Smooth muscle cell (in vitro differentiated cells): Measurements from ENCODE around the gene DOCK7. TPM values are rescaled to one million over a fixed set of nuclear protein-coding genes. Genes with fewer than 3 reads are reported as not detected.

ENCODE experiments used
- DNase-seq: peaks from one replicate; lab custom pipeline; 2025; ENCODE audit not compliant: unreplicated experiment; lab: John Stamatoyannopoulos, UW
- H2AFZ ChIP-seq: fragments of 200-600 bp; sonication (generic); 2 replicates; pipeline ENCODE4 v1.6.0; 2016; ENCODE audit warnings: antibody characterized with exemption, low read depth, mild to moderate bottlenecking
- H3F3A ChIP-seq: fragments of 200-600 bp; sonication (generic); 2 replicates; pipeline ENCODE4 v1.6.0; 2017; ENCODE audit warnings: antibody characterized with exemption, low read depth
- H3K27ac ChIP-seq: fragments of 200-600 bp; sonication (generic); 2 replicates; pipeline ENCODE4 v1.5.1; 2016; ENCODE audit warnings: low read depth, mild to moderate bottlenecking
- H3K27me3 ChIP-seq: fragments of 200-600 bp; sonication (generic); 2 replicates; pipeline ENCODE4 v1.6.1; 2016; ENCODE audit warnings: low read depth, mild to moderate bottlenecking
- H3K36me3 ChIP-seq: fragments of 200-600 bp; sonication (generic); 2 replicates; pipeline ENCODE4 v1.5.1; 2016; ENCODE audit warnings: low read depth
- H3K4me1 ChIP-seq: fragments of 200-600 bp; sonication (generic); 2 replicates; pipeline ENCODE4 v1.5.1; 2016; ENCODE audit warnings: low read depth
- H3K4me2 ChIP-seq: fragments of 200-600 bp; sonication (generic); 2 replicates; pipeline ENCODE4 v1.6.0; 2016; ENCODE audit warnings: mild to moderate bottlenecking
- H3K4me3 ChIP-seq: fragments of 200-600 bp; sonication (generic); 2 replicates; pipeline ENCODE4 v1.5.1; 2016; ENCODE audit warnings: mild to moderate bottlenecking
- H3K79me2 ChIP-seq: fragments of 200-600 bp; sonication (generic); 2 replicates; pipeline ENCODE4 v1.6.0; 2016; ENCODE audit warnings: low read depth, mild to moderate bottlenecking
- H3K9ac ChIP-seq: fragments of 200-600 bp; sonication (generic); 2 replicates; pipeline ENCODE4 v1.6.0; 2016; ENCODE audit warnings: low read depth
- H3K9me3 ChIP-seq: fragments of 200-600 bp; sonication (generic); replicated peaks from 2 replicates; pipeline ENCODE4 v1.5.1; 2016; ENCODE audit warnings: low read depth
- H4K20me1 ChIP-seq: fragments of 200-600 bp; sonication (generic); 2 replicates; pipeline ENCODE4 v1.6.0; 2016; ENCODE audit warnings: low read depth
- CTCF ChIP-seq: fragments of 200-600 bp; sonication (generic); IDR thresholded peaks from 2 replicates; pipeline ENCODE4 v1.5.1; 2017; ENCODE audit warnings: borderline replicate concordance, mild to moderate bottlenecking, antibody characterized with exemption; ENCODE audit not compliant: insufficient read depth, poor library complexity, severe bottlenecking
- WGBS: methylation state at CpG from one replicate; pipeline ENCODE4 v1.1.7; 2016; ENCODE audit warnings: low lambda C conversion rate; 5-methylcytosine and 5-hydroxymethylcytosine counted together
- polyA plus RNA-seq: library from polyadenylated mRNA; unstranded; fragments of >200 nt; fragmentation: Nextera tagmentation; extraction: Ambion mirVana; gene quantifications from 2 replicates; pipeline ENCODE4 v1.2.1, GENCODE V29; 2016
- total RNA-seq: library from RNA; depleted of rRNA; stranded (reverse); fragments of >200 nt; gene quantifications from 2 replicates; pipeline ENCODE4 v1.2.3, GENCODE V29; 2014

Gene DOCK7
- total and polyA plus RNA-seq, 2 experiments from 2014 or later: 19.6 to 81.3 TPM

- Histone ChIP-seq H3F3A (no peaks in the 10 kb centered on the region), H3K4me3 (no peak overlapping the region), H3K4me1 (no peaks in the 10 kb centered on the region), H3K36me3 (no peaks in the 10 kb centered on the region), H2AFZ (no peak overlapping the region), H3K9me3 (no peaks in the 10 kb centered on the region), H3K9ac (no peak overlapping the region), H3K79me2 (no peaks in the 10 kb centered on the region), H3K4me2 (no peak overlapping the region), H3K27me3 (no peaks in the 10 kb centered on the region), H3K27ac (no peak overlapping the region), H4K20me1 (no peaks in the 10 kb centered on the region)
- no peak for DNase-seq
- TF ChIP-seq CTCF: no peak
- 99% methylated on average over 5 of the region's 6 CpGs for WGBS
Observed at GRCh38 chr1:62717483-62717882, 29.3 kb upstream of the DOCK7 start.

GRCh38 chr1:62716397-62716796 lies 28.2 kb upstream of the DOCK7 start:
- Histone ChIP-seq H3K36me3 (no peaks in the 10 kb centered on the region), H3F3A (no peaks in the 10 kb centered on the region), H3K4me1 (no peaks in the 10 kb centered on the region), H3K9ac (no peak overlapping the region), H3K4me2 (no peak overlapping the region), H3K79me2 (no peaks in the 10 kb centered on the region), H4K20me1 (no peaks in the 10 kb centered on the region), H3K4me3 (no peak overlapping the region), H3K27me3 (no peaks in the 10 kb centered on the region), H2AFZ (no peak overlapping the region), H3K27ac (no peak overlapping the region), H3K9me3 (no peaks in the 10 kb centered on the region)
- no peak for DNase-seq
- no peak for TF ChIP-seq CTCF
- WGBS: 77% methylated on average over 3 of the region's 3 CpGs

GRCh38 chr1:62712336-62713243 lies 24.4 kb upstream of the DOCK7 start:
- Histone ChIP-seq H3K9me3 (no peaks in the 10 kb centered on the region), H3K9ac (no peak overlapping the region), H3K4me1 (no peaks in the 10 kb centered on the region), H3K36me3 (no peaks in the 10 kb centered on the region), H2AFZ (no peak overlapping the region), H3F3A (no peaks in the 10 kb centered on the region), H3K4me3 (no peak overlapping the region), H3K27ac (no peak overlapping the region), H3K4me2 (no peak overlapping the region), H3K79me2 (no peaks in the 10 kb centered on the region), H3K27me3 (no peaks in the 10 kb centered on the region), H4K20me1 (no peaks in the 10 kb centered on the region)
- no peak for DNase-seq
- 82% methylated on average over 3 of the region's 3 CpGs for WGBS
- no peak for TF ChIP-seq CTCF

- H3K27me3 ChIP-seq: no peaks in the 10 kb centered on the region
- H3K4me1 ChIP-seq: no peaks in the 10 kb centered on the region
- no peak for DNase-seq
- no peaks in the 10 kb centered on the region for H3K9me3 ChIP-seq
- H3F3A ChIP-seq: no peaks in the 10 kb centered on the region
- H2AFZ ChIP-seq: no peak overlapping the region
- H3K36me3 ChIP-seq: no peaks in the 10 kb centered on the region
- no peak for TF ChIP-seq CTCF
- no peaks in the 10 kb centered on the region for H3K79me2 ChIP-seq
- WGBS: 86% methylated on average over 2 of the region's 2 CpGs
- no peak overlapping the region for H3K4me2 ChIP-seq
- H4K20me1 ChIP-seq: no peaks in the 10 kb centered on the region
- no peak overlapping the region for H3K9ac ChIP-seq
- H3K27ac ChIP-seq: no peak overlapping the region
- H3K4me3 ChIP-seq: no peak overlapping the region
Observed at GRCh38 chr1:62707744-62708120, 19.5 kb upstream of the DOCK7 start.
